Measurements from ENCODE around the gene ARL3. TPM values are rescaled to one million over a fixed set of nuclear protein-coding genes. Genes with fewer than 3 reads are reported as not detected.

Gene ARL3
- polyA plus RNA-seq, 3 donors, result 4.9 to 12.6 (median 6.8) TPM

DNA sequence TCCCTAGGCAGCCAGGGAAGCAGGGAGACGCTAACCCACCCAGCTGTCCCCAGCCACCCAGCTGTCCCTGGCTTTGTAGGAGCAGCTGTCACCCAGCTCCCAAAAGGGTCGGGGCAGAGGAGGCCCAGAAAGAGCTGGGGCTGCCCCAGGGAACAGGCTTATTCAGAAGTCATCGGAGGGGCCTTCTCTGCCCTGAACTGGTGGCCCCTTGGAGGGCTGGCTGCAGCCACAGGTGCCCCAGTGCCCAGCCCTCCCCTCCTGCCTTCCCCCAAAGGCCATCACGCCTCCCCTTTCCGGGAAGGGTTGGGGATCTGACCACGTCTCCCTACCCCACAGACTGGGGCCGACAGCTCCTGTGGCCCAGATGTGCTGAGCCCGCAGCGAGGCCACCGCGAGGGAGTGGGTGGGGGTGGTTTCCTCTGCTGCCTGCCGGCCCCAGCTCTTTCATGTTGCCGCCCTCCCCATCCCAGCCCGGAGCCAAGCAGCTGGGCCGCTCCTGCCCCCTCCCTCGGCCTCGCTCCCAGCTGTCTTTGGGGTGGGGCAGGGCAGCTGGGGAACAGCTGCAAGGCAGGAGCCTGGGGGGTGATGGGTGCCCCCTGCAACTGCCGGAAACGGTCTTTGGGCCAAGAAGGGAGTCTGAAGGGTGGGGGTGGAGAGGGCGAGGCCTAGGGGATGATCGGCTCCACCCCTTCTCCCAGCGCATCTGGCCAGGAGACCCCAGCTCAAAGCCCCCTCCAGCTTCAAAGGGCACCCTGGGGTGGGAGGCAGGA, 53.1 kb downstream of the ARL3 start:
- no peak overlapping the region for H3K27ac ChIP-seq (ENCODE audit: low read depth, low read length)
- WGBS, 3 donors, result 3 to 15% (median 6%) methylated on average over 20 to 22 of the region's 22 CpGs

DNA sequence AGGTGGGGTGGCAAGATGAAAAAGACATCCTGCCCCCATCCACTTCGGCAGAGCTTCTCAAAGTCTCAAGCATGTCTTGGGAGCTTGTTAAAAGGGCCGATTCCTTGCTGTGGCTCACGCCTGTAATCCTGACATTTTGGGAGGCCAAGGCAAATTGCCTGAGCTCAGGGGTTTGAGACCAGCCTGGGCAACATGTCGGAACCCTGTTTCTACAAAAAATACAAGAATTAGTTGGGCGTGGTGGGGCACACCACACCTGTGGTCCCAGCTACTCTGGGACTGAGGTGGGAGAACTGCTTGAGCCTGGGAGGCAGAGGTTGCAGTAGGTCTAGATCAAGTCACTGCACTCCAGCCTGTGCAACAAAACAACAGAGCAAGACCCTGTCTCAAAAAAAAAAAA, 55.4 kb downstream of the ARL3 start:
- no peak overlapping the region for H3K27ac ChIP-seq (ENCODE audit: low read depth, low read length)
- WGBS, 3 donors, result 57 to 85% (median 66%) methylated on average over 5 of the region's 5 CpGs

DNA sequence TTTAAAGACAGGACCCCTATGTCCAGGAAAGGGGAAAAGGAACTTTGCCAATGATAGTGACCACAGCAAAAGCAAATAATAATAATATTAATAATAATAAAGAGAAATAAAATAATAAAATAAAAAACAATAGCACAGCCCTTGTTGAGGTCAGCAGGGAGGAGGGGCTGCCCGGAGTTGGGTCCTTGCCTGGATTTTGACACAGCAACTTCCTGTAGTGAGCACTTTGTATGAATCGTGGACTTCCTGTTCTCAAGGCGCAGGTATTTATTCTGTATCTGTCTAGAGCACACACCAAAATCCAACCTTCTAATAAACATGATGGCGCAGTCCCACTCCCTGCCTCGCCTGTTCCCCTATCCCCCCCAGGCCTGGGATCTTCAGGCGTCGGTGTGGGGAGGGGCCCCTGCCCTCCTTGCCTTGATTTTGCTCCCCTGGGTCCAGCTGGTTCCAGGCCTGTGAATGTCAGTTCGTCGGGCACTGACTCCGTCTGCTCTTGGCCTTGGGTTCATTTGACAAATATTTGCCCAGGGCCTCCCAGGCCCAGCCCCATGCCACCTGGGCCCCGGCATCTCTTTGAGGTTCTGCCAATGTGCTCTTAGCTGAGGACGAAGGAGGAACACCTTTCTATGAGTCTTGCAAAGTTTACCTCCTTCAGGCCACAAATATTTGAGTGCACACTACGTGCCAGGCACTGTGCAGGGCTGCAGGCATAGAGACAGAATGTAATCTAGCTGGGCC, 56.0 kb downstream of the ARL3 start:
- 16 to 54% (median 44%) methylated on average over 13 of the region's 13 CpGs for WGBS, 3 donors
- no peak overlapping the region for H3K27ac ChIP-seq (ENCODE audit: low read depth, low read length)

DNA sequence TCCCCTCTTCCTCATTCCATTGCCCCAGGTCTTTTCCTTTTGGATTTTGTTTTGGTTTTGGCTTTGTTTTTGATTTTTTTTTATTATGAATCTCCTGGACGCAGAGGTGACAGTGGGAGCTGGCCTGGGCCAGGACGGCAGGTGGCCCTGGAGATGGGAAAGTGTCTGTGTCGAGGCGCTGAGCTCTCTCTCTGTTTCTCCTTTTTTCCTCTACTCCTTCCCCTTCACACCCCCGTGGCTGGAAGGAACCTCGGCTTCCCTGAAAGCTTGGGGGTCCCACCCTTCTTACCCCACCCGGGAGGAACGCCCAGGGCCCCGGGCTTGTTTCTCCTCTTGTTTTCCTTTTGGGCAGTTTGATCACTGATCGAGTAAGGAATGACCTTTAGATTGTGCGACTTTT, 56.7 kb downstream of the ARL3 start:
- WGBS, 3 donors, result 44 to 64% (median 62%) methylated on average over 11 of the region's 11 CpGs
- no peak overlapping the region for H3K27ac ChIP-seq (ENCODE audit: low read depth, low read length)

DNA sequence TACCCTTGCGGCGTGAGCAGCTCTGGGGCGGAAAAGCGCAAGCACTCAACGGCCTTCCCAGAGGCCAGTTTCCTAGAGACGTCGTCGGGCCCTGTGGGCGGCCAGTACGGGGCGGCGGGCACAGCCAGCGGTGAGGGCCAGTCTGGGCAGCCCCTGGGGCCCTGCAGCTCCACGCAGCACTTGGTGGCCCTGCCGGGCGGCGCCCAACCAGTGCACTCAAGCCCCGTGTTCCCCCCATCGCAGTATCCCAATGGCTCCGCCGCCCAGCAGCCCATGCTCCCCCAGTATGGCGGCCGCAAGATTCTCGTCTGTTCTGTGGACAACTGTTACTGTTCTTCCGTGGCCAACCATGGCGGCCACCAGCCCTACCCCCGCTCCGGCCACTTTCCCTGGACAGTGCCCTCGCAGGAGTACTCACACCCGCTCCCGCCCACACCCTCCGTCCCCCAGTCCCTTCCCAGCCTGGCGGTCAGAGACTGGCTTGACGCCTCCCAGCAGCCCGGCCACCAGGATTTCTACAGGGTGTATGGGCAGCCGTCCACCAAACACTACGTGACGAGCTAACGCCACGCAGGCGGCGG, 57.3 kb downstream of the ARL3 start:
- 83 to 94% (median 89%) methylated on average over 40 to 42 of the region's 42 CpGs for WGBS, 3 donors
- H3K27ac ChIP-seq (ENCODE audit: low read depth, low read length), result no peak overlapping the region

- no peak overlapping the region for H3K27ac ChIP-seq (ENCODE audit: low read depth, low read length)
- WGBS, 3 donors, result 90 to 94% (median 91%) methylated on average over 12 of the region's 12 CpGs
Observed at GRCh38 chr10:102656026-102656425, 58.2 kb downstream of the ARL3 start.

GRCh38 chr10:102654969-102655368, 59.2 kb downstream of the ARL3 start:
- H3K27ac ChIP-seq (ENCODE audit: low read depth, low read length), result no peak overlapping the region
- 73 to 85% (median 80%) methylated on average over 12 of the region's 12 CpGs for WGBS, 3 donors

- 39 to 86% (median 69%) methylated on average over 7 of the region's 7 CpGs for WGBS, 3 donors
- no peak overlapping the region for H3K27ac ChIP-seq (ENCODE audit: low read depth, low read length)
Observed at GRCh38 chr10:102654566-102654965, 59.6 kb downstream of the ARL3 start.

DNA sequence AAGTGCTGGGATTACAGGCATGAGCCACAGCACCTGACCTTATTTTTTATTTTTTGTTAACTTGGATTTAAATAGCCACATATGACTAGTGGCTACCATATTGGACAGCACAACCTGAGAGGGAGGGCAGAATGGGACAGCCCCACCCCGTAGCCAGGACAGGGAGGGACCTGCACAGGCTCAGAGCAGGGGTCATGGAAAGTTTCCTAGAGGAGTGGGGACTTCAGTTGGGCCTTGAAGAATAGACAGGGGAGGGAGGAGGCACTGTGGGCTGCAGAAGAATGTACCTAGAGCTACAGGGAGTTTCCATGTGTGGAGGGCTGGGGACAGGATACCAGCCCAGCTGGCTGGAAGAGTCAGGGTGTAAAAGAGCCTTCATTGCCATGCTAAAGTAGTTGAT, 61.1 kb downstream of the ARL3 start:
- 83 to 100% (median 92%) methylated on average over 1 of the region's 1 CpG for WGBS, 3 donors
- H3K27ac ChIP-seq (ENCODE audit: low read depth, low read length), result no peak overlapping the region

GRCh38 chr10:102652170-102652916, 61.9 kb downstream of the ARL3 start:
- WGBS, 3 donors, result 78 to 90% (median 79%) methylated on average over 12 of the region's 12 CpGs
- H3K27ac ChIP-seq (ENCODE audit: low read depth, low read length), result no peak overlapping the region

DNA sequence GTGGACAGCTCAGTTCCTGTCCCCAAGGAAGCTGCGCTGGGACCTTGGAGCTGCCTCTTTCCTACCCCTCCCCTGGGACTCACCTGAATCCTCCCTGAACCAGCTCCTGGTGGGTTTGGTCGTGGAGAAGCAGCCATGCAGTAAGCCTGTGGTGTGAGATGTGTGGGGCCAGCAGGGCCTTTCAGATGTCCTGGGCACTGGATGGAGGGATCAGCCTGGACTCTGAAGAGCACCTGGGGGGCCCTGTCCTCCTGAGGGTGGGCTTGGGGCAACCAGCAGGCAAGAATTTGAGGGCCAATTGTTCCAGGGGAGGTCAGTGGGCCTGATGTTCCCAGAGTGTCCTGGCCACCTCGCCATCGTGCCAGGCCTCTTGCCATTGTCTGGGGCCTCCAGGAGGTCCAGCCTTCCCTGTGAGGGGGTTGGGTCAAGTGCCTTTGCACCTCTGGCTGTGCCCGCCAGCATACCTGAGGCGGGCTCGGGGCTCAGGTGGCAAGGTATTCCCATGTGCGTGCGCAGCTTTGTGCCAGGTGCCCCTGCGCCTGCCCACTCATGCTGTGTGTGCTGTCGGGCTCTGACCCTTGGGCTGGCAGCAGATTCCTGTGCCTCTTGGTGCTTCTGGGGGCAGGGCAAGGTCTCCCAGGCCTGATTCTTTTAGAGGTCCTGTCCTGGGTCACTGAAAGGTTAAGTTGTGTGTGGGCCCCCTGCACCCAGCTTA, 62.6 kb downstream of the ARL3 start:
- H3K27ac ChIP-seq (ENCODE audit: low read depth, low read length), result no peak overlapping the region
- 79 to 85% (median 81%) methylated on average over 11 of the region's 11 CpGs for WGBS, 3 donors

DNA sequence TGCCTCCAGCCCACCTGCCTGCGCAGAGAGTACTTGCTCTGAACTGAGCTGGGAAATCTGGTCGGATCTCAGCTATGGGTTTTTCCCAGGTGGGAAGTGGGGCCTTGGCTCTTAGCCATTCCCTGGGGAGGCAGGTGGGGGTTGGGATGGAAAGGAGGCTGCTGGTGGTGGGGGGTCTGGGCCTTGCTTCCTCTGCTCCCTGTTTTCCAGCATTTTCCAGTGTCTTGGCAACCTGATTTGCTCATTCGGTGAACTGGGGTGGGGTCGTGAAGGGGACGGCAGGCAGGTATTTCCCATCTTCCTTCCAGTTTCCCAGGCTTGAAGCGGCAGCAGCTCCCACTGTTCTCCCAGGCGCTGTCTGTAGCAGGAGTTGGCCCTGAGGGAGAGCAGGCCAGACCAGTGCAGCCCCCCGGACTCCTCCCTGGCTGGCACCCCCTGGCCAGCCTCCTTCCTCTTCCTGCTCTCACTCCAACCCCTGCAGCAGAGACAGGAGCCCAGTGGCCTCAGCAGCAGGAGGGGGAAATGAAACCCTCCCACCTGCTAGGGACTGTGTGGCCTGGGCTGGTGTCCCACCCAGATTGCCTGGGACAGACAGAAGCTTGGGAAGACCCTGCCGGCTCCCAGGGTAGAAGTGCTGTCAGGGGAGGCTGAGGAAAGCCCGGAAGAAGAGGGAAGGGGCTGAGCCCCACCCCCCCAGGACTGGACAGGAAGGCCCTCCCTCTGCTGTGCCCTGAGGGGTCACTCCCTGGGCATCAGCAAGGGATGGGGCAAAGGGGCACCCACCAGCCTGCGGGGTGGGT, 63.3 kb downstream of the ARL3 start:
- WGBS, 3 donors, result 39 to 49% (median 45%) methylated on average over 10 to 11 of the region's 11 CpGs
- no peak overlapping the region for H3K27ac ChIP-seq (ENCODE audit: low read depth, low read length)

GRCh38 chr10:102649797-102650654, 64.2 kb downstream of the ARL3 start:
- 55 to 63% (median 57%) methylated on average over 11 to 12 of the region's 12 CpGs for WGBS, 3 donors
- H3K27ac ChIP-seq (ENCODE audit: low read depth, low read length), result no peak overlapping the region

DNA sequence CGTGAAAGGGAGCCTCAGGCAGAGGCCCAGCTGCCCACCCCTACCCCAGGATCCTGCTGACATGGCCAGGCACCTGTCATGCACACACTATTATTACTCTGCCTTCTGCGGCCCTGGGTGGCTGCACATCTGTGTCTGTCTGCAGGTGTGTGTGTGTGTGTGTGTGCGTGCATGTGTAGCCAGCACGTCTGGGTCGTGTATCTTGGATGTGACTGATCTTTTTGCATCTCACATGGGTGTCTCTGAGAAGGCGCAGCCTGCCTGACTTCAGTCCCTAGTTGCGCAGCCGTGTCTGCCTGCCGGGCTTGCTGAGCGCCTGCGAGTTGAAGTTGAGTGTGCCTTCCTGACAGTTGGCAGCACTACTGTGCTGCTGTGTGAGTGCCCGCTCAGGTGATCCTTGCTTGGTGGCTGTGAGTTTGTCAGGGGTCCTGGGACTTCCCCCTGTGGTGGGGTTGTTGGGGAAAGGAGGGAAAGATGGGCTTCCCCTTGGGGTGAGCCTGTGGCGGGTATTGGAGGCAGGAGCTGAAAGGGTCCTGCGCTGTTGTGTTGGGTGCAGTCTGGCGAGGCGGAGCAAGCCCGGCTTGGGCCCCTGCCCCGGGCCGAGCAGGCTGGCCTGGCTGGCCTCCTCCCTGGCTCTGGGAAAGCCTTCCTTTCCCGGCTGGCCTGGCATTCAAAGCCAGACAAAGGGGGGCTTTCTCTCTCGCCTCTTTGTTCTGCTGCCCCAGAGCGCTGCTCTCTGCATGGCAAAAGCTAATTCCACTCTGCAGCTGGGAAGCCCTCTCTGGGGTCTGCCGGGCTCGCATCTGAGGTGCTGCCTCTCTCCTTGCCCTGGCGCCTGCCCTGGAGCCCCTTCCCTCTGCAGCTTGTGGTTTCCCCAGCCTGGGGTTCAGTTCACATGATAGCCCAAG, 65.1 kb downstream of the ARL3 start:
- H3K27ac ChIP-seq (ENCODE audit: low read depth, low read length), result no peak overlapping the region
- WGBS, 3 donors, result 21 to 38% (median 32%) methylated on average over 24 to 25 of the region's 25 CpGs

GRCh38 chr10:102648269-102648888, 65.8 kb downstream of the ARL3 start:
- WGBS, 3 donors, result 29 to 51% (median 50%) methylated on average over 12 of the region's 12 CpGs
- H3K27ac ChIP-seq (ENCODE audit: low read depth, low read length), result no peak overlapping the region

Measured in adipose tissue (tissue), 3 donors.